Measurements from ENCODE around the gene MAGI2. TPM values are rescaled to one million over a fixed set of nuclear protein-coding genes. Genes with fewer than 3 reads are reported as not detected.
"Not testable (repeated sequence)": the region's sequence is repeated elsewhere in the genome, so short reads cannot be mapped to it uniquely, and the experiment has no call there.

MAGI2 gene
- total RNA-seq, 1 donor from 2014 or later = 11.4 TPM

DNA sequence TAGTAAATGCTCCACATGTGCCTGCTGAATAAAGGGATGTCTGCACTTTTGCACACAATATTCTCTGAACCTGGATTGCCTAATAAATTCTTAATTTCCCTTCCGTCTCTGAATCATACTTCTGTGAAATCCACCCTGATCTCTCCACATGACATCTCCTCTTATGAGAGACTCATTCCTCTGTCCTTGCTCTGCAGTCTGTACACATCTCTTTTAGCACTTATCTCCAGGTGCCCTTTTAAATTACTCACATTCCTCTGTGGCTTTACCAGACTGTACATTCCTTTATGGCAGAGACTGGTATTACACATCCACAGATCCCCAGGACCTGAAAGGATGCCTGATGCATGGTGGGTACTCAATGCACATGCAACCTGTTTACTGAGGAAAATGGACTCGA lies 1127.3 kb downstream of the MAGI2 start:
- DNase-seq (ENCODE audit: low spot score, unreplicated experiment) = no peak
- no peak overlapping the region for H3K27ac Mint-ChIP-seq
- H3K4me3 Mint-ChIP-seq (ENCODE audit: low read depth) = no peak overlapping the region
- TF ChIP-seq, protein P1, sequence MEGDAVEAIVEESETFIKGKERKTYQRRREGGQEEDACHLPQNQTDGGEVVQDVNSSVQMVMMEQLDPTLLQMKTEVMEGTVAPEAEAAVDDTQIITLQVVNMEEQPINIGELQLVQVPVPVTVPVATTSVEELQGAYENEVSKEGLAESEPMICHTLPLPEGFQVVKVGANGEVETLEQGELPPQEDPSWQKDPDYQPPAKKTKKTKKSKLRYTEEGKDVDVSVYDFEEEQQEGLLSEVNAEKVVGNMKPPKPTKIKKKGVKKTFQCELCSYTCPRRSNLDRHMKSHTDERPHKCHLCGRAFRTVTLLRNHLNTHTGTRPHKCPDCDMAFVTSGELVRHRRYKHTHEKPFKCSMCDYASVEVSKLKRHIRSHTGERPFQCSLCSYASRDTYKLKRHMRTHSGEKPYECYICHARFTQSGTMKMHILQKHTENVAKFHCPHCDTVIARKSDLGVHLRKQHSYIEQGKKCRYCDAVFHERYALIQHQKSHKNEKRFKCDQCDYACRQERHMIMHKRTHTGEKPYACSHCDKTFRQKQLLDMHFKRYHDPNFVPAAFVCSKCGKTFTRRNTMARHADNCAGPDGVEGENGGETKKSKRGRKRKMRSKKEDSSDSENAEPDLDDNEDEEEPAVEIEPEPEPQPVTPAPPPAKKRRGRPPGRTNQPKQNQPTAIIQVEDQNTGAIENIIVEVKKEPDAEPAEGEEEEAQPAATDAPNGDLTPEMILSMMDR (IDR thresholded peaks at IDR 0.05; ENCODE audit: unreplicated experiment) = no peak
- H3K27me3 Mint-ChIP-seq = no peaks in the 10 kb centered on the region
- no peaks in the 10 kb centered on the region for H3K36me3 Mint-ChIP-seq (ENCODE audit: insufficient read depth)
- no peaks in the 10 kb centered on the region for H3K9me3 Mint-ChIP-seq (ENCODE audit: low read depth)
- H3K4me1 Mint-ChIP-seq (ENCODE audit: low read depth) = no peaks in the 10 kb centered on the region

DNA sequence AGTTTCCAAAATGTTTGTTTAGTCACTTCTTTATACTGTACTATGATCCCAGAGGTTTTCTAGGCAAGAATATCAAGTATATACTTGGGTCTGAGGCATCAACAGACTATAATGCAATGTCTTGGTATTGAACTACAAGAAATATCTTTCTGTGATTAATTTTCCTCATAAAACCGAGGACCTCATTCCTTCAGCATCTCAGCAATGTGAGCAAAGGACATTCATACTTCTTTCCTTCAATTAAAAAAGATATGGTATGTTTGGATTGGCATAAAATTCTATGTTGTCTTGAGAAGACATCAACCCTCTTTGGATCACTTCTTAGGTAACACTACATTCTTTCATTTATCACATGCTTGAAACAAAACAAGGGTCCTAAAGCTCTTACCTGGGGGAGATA lies 1130.3 kb downstream of the MAGI2 start:
- Mint-ChIP-seq H3K27ac (no peak overlapping the region), H3K4me3 (ENCODE audit: low read depth) (no peak overlapping the region), H3K36me3 (ENCODE audit: insufficient read depth) (peaks cover 2% of the 10 kb centered on the region), H3K4me1 (ENCODE audit: low read depth) (no peaks in the 10 kb centered on the region), H3K27me3 (peaks cover 1% of the 10 kb centered on the region), H3K9me3 (ENCODE audit: low read depth) (peaks cover 9% of the 10 kb centered on the region)
- DNase-seq (ENCODE audit: low spot score, unreplicated experiment) = no peak
- TF ChIP-seq, protein P1 (IDR thresholded peaks at IDR 0.05; ENCODE audit: unreplicated experiment) = no peak

DNA sequence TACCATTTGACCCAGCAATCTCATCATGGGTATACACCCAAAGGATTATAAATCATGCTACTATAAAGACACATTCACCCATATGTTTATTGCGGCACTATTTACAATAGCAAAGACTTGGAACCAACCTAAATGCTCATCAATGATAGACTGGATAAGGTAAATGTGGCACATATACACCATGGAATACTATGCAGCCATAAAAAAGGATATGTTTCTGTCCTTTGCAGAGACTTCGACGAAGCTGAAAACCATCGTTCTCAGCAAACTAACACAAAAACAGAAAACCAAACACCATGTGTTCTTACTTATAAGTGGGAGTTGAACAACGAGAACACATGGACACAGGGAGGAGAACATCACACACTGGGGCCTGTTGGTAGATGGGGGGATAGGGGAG lies 1131.2 kb downstream of the MAGI2 start:
- H3K27ac Mint-ChIP-seq; H3K4me1 Mint-ChIP-seq (ENCODE audit: low read depth); H3K27me3 Mint-ChIP-seq; H3K36me3 Mint-ChIP-seq (ENCODE audit: insufficient read depth); DNase-seq (ENCODE audit: low spot score, unreplicated experiment); H3K4me3 Mint-ChIP-seq (ENCODE audit: low read depth): not testable (repeated sequence)
- peaks cover 11% of the 10 kb centered on the region for H3K9me3 Mint-ChIP-seq (ENCODE audit: low read depth)

DNA sequence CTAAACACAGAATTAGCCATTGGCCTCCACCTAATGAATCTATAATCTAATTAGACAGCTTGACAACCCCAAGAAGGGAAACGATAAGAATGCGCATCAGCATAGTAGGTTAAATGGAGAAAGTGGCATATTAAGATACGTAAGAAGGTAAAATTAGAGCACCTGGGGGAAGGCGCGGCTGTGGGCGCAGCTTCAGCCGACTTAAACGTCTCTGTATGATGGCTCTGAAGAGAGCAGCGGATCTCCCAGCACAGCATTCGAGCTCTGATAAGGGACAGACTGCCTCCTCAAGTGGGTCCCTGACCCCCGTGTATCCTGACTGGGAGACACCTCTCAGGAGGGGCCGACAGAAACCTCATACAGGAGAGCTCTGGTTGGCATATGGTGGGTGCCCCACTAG lies 1136.1 kb downstream of the MAGI2 start:
- peaks cover 2% of the 10 kb centered on the region for H3K27me3 Mint-ChIP-seq
- H3K4me1 Mint-ChIP-seq (ENCODE audit: low read depth) = peaks cover 10% of the 10 kb centered on the region
- H3K4me3 Mint-ChIP-seq (ENCODE audit: low read depth) = no peak overlapping the region
- peaks cover 3% of the 10 kb centered on the region for H3K36me3 Mint-ChIP-seq (ENCODE audit: insufficient read depth)
- TF ChIP-seq, protein P1 (IDR thresholded peaks at IDR 0.05; ENCODE audit: unreplicated experiment) = no peak
- no peak for DNase-seq (ENCODE audit: low spot score, unreplicated experiment)
- peaks cover 11% of the 10 kb centered on the region for H3K9me3 Mint-ChIP-seq (ENCODE audit: low read depth)
- H3K27ac Mint-ChIP-seq = no peak overlapping the region

DNA sequence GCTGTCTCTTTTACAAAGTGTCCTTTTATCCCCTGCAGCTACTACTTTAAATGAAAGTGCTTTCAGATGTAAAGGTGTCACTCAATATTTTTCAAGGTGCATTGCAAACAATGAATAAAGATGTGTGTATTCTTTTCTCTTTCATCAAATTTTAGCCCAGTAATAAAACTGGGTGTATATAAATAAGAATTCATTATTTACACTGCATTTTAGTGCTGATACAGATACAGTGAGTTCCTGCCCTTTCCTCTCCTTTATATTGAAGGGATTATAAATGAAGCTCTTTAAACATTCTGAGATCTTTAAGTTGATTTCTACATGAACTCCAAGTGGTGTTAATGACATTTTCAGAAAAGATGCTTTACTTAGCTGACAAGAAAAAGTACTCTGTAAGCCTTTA lies 1137.4 kb downstream of the MAGI2 start:
- TF ChIP-seq, protein P1 (IDR thresholded peaks at IDR 0.05; ENCODE audit: unreplicated experiment) = no peak
- DNase-seq (ENCODE audit: low spot score, unreplicated experiment) = no peak
- peaks cover 10% of the 10 kb centered on the region for H3K4me1 Mint-ChIP-seq (ENCODE audit: low read depth)
- H3K9me3 Mint-ChIP-seq (ENCODE audit: low read depth) = peaks cover 11% of the 10 kb centered on the region
- H3K36me3 Mint-ChIP-seq (ENCODE audit: insufficient read depth) = peaks cover 4% of the 10 kb centered on the region
- H3K27ac Mint-ChIP-seq = no peak overlapping the region
- no peak overlapping the region for H3K4me3 Mint-ChIP-seq (ENCODE audit: low read depth)
- peaks cover 2% of the 10 kb centered on the region for H3K27me3 Mint-ChIP-seq

DNA sequence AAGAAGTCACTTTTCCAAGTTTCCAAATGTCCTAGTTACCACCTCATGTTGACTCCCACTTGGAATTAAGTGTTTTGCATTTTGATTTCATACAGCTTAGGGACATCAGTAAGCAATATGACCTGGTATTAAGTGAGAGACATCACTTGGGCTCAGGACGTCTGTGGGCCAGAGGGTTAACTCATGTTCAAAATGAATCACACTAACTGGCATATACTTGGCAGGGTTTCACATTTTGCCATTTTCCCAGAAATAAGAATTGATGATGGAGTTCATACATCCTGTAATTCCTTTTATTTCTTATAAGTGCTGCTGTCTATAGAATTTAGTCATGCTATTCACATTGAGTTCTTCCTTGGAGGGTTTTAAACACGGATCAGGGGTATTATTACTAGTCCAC lies 1138.3 kb downstream of the MAGI2 start:
- peaks cover 8% of the 10 kb centered on the region for H3K9me3 Mint-ChIP-seq (ENCODE audit: low read depth)
- H3K4me1 Mint-ChIP-seq (ENCODE audit: low read depth) = peaks cover 10% of the 10 kb centered on the region
- H3K4me3 Mint-ChIP-seq (ENCODE audit: low read depth) = no peak overlapping the region
- peaks cover 3% of the 10 kb centered on the region for H3K36me3 Mint-ChIP-seq (ENCODE audit: insufficient read depth)
- peaks cover 2% of the 10 kb centered on the region for H3K27me3 Mint-ChIP-seq
- TF ChIP-seq, protein P1 (IDR thresholded peaks at IDR 0.05; ENCODE audit: unreplicated experiment) = no peak
- no peak overlapping the region for H3K27ac Mint-ChIP-seq
- DNase-seq (ENCODE audit: low spot score, unreplicated experiment) = no peak
